Activated CD8-positive, alpha-beta memory T cell treated with anti-CD3 and anti-CD28 coated beads, Interleukin-2, amount 50 U/mL, for 1 hour (primary cell): ENCODE results near the gene PDSS2.
A peak's percentile ranks its signal among the peaks of the same experiment; 100 is the strongest.
"Not testable (repeated sequence)": the region's sequence is repeated elsewhere in the genome, so short reads cannot be mapped to it uniquely, and the experiment has no call there.

ENCODE experiments used
- DNase-seq: peaks from one replicate; pipeline ENCODE4 v3.0.0-alpha.2; 2020; ENCODE audit errors: extremely low read depth

The PDSS2 gene

DNA sequence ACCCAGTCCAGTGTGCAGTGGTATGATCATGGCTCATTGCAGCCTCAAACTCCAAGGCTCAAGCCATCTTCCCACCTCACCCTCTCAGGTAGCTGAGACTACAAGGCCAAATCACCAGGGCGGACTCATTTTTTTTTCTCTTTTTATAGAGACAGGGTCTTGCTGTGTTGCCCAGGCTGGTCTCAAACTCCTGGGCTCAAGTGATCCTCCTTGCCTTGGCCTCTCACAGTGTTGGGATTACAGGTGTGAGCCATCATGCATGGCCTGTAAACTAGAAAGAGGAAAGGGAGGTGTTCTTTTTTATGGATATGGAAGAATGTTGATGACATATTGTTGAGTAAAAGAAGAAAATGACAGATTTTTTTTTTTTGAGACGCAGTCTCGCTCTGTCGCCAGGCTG, 339.0 kb downstream of the PDSS2 start:
- no peak for DNase-seq

- DNase-seq, result no peak
These were observed 340.4 kb downstream of the PDSS2 start for GRCh38 chr6:107118976-107119375.

DNA sequence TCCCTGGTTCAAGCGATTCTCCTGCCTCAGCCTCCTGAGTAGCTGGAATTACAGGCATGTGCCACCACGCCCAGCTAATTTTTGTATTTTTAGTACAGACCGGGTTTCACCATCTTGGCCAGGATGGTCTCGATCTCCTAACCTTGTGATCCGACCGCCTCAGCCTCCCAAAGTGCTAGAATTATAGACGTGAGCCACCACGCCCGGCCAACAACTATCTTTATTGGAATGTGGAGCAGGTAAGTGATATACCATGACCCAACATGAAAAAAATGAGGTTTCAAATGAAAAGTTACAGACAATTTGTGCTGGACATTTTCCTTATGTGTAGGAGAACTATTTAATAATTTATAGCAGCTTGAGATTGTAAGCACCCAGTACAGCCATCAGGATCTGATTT, 340.8 kb downstream of the PDSS2 start:
- DNase-seq, result not testable (repeated sequence)

DNA sequence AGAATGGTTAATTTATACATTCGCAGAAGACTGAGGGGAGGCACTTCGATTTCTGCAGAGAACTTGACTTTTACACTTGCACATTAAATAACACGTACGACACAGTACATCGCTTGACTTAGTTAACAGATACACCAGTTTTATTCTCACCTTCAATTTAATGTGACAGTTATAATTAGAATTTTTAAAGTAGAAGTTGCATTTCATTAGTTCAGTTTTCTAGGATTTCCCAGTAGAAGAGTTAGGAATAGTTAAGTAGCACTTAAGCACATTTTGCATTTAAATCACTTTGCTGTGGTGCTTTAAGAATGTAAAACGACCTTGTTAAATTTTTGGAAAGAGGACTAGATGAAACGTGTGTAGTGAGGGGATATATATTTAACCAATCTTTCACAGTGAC, 342.4 kb downstream of the PDSS2 start:
- DNase-seq, result no peak

- no peak for DNase-seq
These were observed 343.0 kb downstream of the PDSS2 start for GRCh38 chr6:107116328-107116892.

DNA sequence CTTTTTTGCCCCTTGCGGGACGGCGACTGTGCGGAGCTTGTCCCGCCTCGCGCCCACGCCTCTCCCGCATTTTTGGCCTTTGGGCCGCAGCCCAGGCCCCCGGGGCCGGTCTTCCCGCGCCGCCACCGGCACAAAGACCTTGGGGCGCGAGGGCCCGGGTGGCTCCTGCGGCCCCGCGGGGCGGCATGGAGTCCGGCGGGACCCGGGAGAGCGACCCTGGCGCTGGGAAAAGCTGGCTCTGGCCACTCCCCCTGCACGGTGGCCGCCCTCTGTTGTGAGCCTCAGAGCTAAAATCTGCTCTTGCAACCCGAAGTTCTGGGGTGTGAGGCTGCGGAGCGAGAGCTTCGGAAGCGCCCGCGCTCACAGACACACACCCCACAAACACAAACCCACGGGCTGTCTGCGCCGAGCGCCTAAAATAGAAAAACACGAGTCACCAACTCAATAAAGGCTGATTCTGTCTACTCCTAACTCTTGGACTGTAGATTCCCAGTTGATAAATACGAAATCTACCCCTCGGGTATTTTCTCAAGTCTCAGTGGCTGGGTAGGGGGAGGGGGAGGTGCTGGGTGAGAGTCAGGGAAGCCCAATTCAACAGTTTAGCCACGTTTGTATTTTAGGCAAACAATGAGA, 343.6 kb downstream of the PDSS2 start:
- no peak for DNase-seq

DNA sequence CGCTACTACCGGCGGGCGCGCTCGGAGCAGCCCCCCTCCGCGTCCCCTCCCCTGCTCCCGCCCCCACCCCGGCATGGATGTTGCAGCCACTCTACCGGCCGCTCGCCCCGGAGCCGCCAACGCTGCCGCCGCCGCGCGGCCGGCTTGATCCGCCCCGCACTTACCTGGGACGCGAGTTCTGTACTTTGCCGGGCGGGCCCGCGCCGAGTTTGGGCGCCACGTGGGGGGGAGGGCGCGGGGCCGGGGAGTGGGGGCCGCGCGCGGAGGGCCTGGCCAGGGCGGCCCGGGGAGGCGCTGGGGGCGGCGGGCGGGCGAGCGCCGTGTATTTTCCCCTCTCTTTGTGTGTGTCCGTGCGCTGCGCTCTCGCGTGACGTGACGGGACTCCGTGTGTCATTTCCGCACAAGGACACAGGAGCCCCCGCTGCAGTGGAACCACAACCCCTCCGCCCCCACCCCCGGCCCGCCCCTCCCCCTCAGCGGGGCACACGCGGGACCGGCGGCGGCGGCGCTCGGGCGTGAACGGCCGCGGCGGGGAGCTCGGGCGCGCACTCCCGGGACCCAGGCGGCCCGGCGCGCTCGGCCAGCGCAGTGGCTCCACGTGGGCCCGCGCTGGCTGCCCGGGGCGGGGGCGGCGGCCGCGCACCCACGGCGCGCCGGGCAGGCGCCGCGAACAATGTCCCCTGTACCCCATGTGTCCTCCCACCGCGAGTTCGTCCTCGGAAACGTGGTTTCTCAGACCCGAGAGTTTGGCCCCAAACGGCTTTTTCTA, 344.3 kb downstream of the PDSS2 start, which contains the start of gene BEND3:
BEND3 (minus strand) TSS at position 590 of the 769 bp plus-strand sequence. CDS start 16,230 bp downstream, outside the sequence.
- no peak for DNase-seq

- DNase-seq, result peak; percentile 20
These were observed 345.0 kb downstream of the PDSS2 start for GRCh38 chr6:107114213-107114925.

DNA sequence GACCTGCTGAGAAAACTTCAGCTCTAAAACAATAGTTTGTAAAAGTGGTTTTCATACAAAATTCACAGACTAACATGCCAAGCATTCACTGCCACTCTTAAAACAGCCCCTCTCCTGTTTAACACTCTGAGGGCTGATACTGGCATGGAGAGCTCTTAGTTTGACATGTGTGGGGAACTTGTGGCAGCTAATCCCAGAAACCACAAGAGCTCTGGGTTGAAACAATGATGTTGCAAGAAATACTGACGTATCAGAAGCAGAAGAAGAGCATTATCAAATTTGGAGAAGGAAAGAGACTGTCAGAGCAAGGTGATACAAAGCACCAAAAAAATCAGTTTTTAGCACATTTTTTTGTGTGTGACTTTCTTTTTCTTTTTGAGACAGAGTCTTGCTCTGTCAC, 349.2 kb downstream of the PDSS2 start:
- no peak for DNase-seq

- no peak for DNase-seq
These were observed 351.0 kb downstream of the PDSS2 start for GRCh38 chr6:107108201-107108890.

GRCh38 chr6:107107791-107108190, 351.6 kb downstream of the PDSS2 start:
- no peak for DNase-seq

DNA sequence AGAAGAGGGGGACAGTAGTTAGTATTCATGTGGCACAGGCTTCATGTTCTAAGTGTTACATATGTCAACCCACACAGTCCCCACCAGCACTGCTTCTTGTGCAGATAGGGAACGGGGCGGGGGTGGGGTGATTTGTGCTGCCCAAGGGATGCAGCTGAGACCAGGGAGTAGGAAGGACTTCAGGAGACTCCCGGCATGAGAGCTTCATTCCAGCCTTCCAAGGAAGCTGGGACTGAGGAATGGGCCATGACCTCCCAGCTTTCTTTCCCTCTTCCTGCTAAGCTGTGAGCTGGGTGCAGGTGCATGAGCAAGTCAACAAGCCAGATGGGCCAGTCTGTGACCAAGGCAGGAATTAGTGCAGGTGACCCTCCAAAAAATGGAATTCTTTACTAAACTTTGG, 353.2 kb downstream of the PDSS2 start:
- no peak for DNase-seq

- no peak for DNase-seq
These were observed 353.8 kb downstream of the PDSS2 start for GRCh38 chr6:107105511-107106116.

- DNase-seq, result no peak
These were observed 356.3 kb downstream of the PDSS2 start for GRCh38 chr6:107103082-107103481.
